ENCODE results near the gene ABCC4.

GRCh38 chr13:95220611-95221010, 80.6 kb downstream of the ABCC4 start:
- TF ChIP-seq CREB1 (IDR thresholded peaks at IDR 0.05) (no peak), CREB1 (CRISPR knock-in tag; IDR thresholded peaks at IDR 0.05) (no peak), PHB2 (IDR thresholded peaks at IDR 0.05; ENCODE audit: low read depth) (no peak), ZNF785 (CRISPR knock-in tag; IDR thresholded peaks at IDR 0.05) (no peak), ZNF324 (CRISPR knock-in tag; IDR thresholded peaks at IDR 0.05) (no peak), HEY1 (CRISPR knock-in tag; IDR thresholded peaks at IDR 0.05; ENCODE audit: borderline replicate concordance) (no peak), HNRNPH1 (optimal IDR thresholded peaks at IDR 0.05; ENCODE audit: low read depth, low read length) (no peak), NKRF (IDR thresholded peaks at IDR 0.05; ENCODE audit: borderline replicate concordance) (no peak), PRPF4 (IDR thresholded peaks at IDR 0.05; ENCODE audit: insufficient read depth, low read depth, low read length, poor library complexity, severe bottlenecking) (no peak), ZNF586 (CRISPR knock-in tag; conservative IDR thresholded peaks at IDR 0.05) (no peak), CCAR2 (IDR thresholded peaks at IDR 0.05; ENCODE audit: low read depth, low read length) (no peak), ZNF589 (CRISPR knock-in tag; IDR thresholded peaks at IDR 0.05; ENCODE audit: low read depth) (no peak)

Data from K562 (cell line).